Stimulated activated memory B cell treated with anti-CD40 and anti-IgM and Interleukin-4, amounts not matched to agents 10 μg/mL and 1 μg/mL and 100 μg/mL, for 72 hours (primary cell): ENCODE data around the gene ZNF563.
"Not testable (repeated sequence)": the region's sequence is repeated elsewhere in the genome, so short reads cannot be mapped to it uniquely, and the experiment has no call there.

Experiments
- ATAC-seq: fragments of 150-1000 bp; cut with Tn5 transposase; 2 replicates; pipeline ENCODE4 v1.10.0; 2021
- H3K27ac Mint-ChIP-seq: one replicate; pipeline ENCODE4 v1.8.0; 2022; ENCODE audit warnings: mild to moderate bottlenecking, mixed read lengths
- H3K27me3 Mint-ChIP-seq: one replicate; pipeline ENCODE4 v1.8.0; 2022; ENCODE audit warnings: mixed read lengths
- H3K36me3 Mint-ChIP-seq: one replicate; pipeline ENCODE4 v1.8.0; 2022; ENCODE audit warnings: mixed read lengths
- H3K4me1 Mint-ChIP-seq: one replicate; pipeline ENCODE4 v1.8.0; 2022; ENCODE audit warnings: mixed read lengths
- H3K4me3 Mint-ChIP-seq: one replicate; pipeline ENCODE4 v1.8.0; 2022; ENCODE audit warnings: mild to moderate bottlenecking, moderate library complexity, mixed read lengths
- H3K9me3 Mint-ChIP-seq: one replicate; pipeline ENCODE4 v1.8.0; 2022; ENCODE audit warnings: mixed read lengths

ZNF563 gene

GRCh38 chr19:12330340-12330739 lies 3.1 kb downstream of the ZNF563 start:
- Mint-ChIP-seq H3K4me1 (peaks cover 56% of the 10 kb centered on the region), H3K27me3 (no peaks in the 10 kb centered on the region), H3K4me3 (no peak overlapping the region), H3K27ac (peak overlapping the region; percentile 97), H3K36me3 (peaks cover 15% of the 10 kb centered on the region), H3K9me3 (no peaks in the 10 kb centered on the region)
- no peak for ATAC-seq

- no peak overlapping the region for H3K4me3 Mint-ChIP-seq
- H3K9me3 Mint-ChIP-seq, result peaks cover 3% of the 10 kb centered on the region
- H3K27ac Mint-ChIP-seq, result no peak overlapping the region
- peaks cover 44% of the 10 kb centered on the region for H3K36me3 Mint-ChIP-seq
- H3K27me3 Mint-ChIP-seq, result no peaks in the 10 kb centered on the region
- peaks cover 29% of the 10 kb centered on the region for H3K4me1 Mint-ChIP-seq
- no peak for ATAC-seq
Measured at GRCh38 chr19:12325690-12326089, 7.7 kb downstream of the ZNF563 start.

- no peak for ATAC-seq
- Mint-ChIP-seq H3K4me3 (no peak overlapping the region), H3K36me3 (peaks cover 79% of the 10 kb centered on the region), H3K9me3 (peaks cover 22% of the 10 kb centered on the region), H3K4me1 (no peaks in the 10 kb centered on the region), H3K27me3 (no peaks in the 10 kb centered on the region), H3K27ac (no peak overlapping the region)
Measured at GRCh38 chr19:12318782-12319413, 14.5 kb downstream of the ZNF563 start.

- H3K27ac Mint-ChIP-seq, result no peak overlapping the region
- peaks cover 17% of the 10 kb centered on the region for H3K9me3 Mint-ChIP-seq
- ATAC-seq, result no peak
- no peak overlapping the region for H3K4me3 Mint-ChIP-seq
- no peaks in the 10 kb centered on the region for H3K4me1 Mint-ChIP-seq
- no peaks in the 10 kb centered on the region for H3K27me3 Mint-ChIP-seq
- H3K36me3 Mint-ChIP-seq, result peaks cover 41% of the 10 kb centered on the region
Measured at GRCh38 chr19:12314553-12314952, 18.9 kb downstream of the ZNF563 start.

- H3K4me1 Mint-ChIP-seq, H3K4me3 Mint-ChIP-seq, H3K27ac Mint-ChIP-seq, H3K9me3 Mint-ChIP-seq, ATAC-seq, H3K27me3 Mint-ChIP-seq, H3K36me3 Mint-ChIP-seq: not testable (repeated sequence)
Measured at GRCh38 chr19:12308891-12309290, 24.5 kb downstream of the ZNF563 start.

GRCh38 chr19:12295191-12295590 lies 38.2 kb downstream of the ZNF563 start:
- H3K36me3 Mint-ChIP-seq, result peaks cover 10% of the 10 kb centered on the region
- no peaks in the 10 kb centered on the region for H3K27me3 Mint-ChIP-seq
- peaks cover 11% of the 10 kb centered on the region for H3K4me1 Mint-ChIP-seq
- H3K9me3 Mint-ChIP-seq, result peaks cover 3% of the 10 kb centered on the region
- H3K4me3 Mint-ChIP-seq, result peak overlapping the region; percentile 84
- peak overlapping the region; percentile 95 for H3K27ac Mint-ChIP-seq
- peak; percentile 43 for ATAC-seq

GRCh38 chr19:12294249-12295158 lies 38.9 kb downstream of the ZNF563 start, which contains the start of gene ZNF44:
ZNF44 (minus strand) TSS chr19:12294883; CDS start chr19:12294694, 189 bp downstream.
- peaks cover 3% of the 10 kb centered on the region for H3K9me3 Mint-ChIP-seq
- H3K27ac Mint-ChIP-seq, result peak within 1 kb of the TSS; percentile 95
- peak within 1 kb of the TSS; percentile 84 for H3K4me3 Mint-ChIP-seq
- H3K27me3 Mint-ChIP-seq, result no peaks in the 10 kb centered on the region
- peak; percentile 99 for ATAC-seq
- peaks cover 14% of the 10 kb centered on the region for H3K36me3 Mint-ChIP-seq
- H3K4me1 Mint-ChIP-seq, result peaks cover 17% of the 10 kb centered on the region

- Mint-ChIP-seq H3K4me1 (peaks cover 24% of the 10 kb centered on the region), H3K36me3 (peaks cover 21% of the 10 kb centered on the region), H3K4me3 (peak overlapping the region; percentile 84), H3K27me3 (no peaks in the 10 kb centered on the region), H3K27ac (peak overlapping the region; percentile 95), H3K9me3 (peaks cover 3% of the 10 kb centered on the region)
- ATAC-seq, result peak; percentile 64
Measured at GRCh38 chr19:12293777-12294248, 39.6 kb downstream of the ZNF563 start.

- ATAC-seq, result no peak
- peaks cover 38% of the 10 kb centered on the region for H3K36me3 Mint-ChIP-seq
- no peaks in the 10 kb centered on the region for H3K27me3 Mint-ChIP-seq
- H3K27ac Mint-ChIP-seq, result no peak overlapping the region
- no peaks in the 10 kb centered on the region for H3K9me3 Mint-ChIP-seq
- peaks cover 29% of the 10 kb centered on the region for H3K4me1 Mint-ChIP-seq
- no peak overlapping the region for H3K4me3 Mint-ChIP-seq
Measured at GRCh38 chr19:12289790-12290065, 43.7 kb downstream of the ZNF563 start.

GRCh38 chr19:12287958-12288500 lies 45.4 kb downstream of the ZNF563 start:
- Mint-ChIP-seq H3K27me3 (no peaks in the 10 kb centered on the region), H3K27ac (no peak overlapping the region), H3K9me3 (no peaks in the 10 kb centered on the region), H3K4me1 (peaks cover 19% of the 10 kb centered on the region), H3K36me3 (peaks cover 49% of the 10 kb centered on the region), H3K4me3 (no peak overlapping the region)
- ATAC-seq, result no peak

- Mint-ChIP-seq H3K36me3 (peaks cover 65% of the 10 kb centered on the region), H3K4me3 (no peak overlapping the region), H3K27ac (no peak overlapping the region), H3K27me3 (no peaks in the 10 kb centered on the region), H3K9me3 (peaks cover 4% of the 10 kb centered on the region), H3K4me1 (peaks cover 25% of the 10 kb centered on the region)
- ATAC-seq, result no peak
Measured at GRCh38 chr19:12284631-12285030, 48.8 kb downstream of the ZNF563 start.

- Mint-ChIP-seq H3K27ac (no peak overlapping the region), H3K9me3 (peaks cover 9% of the 10 kb centered on the region), H3K4me1 (peaks cover 24% of the 10 kb centered on the region), H3K4me3 (no peak overlapping the region), H3K36me3 (peaks cover 65% of the 10 kb centered on the region), H3K27me3 (no peaks in the 10 kb centered on the region)
- ATAC-seq, result no peak
Measured at GRCh38 chr19:12284226-12284625, 49.2 kb downstream of the ZNF563 start.

- Mint-ChIP-seq H3K9me3 (peaks cover 23% of the 10 kb centered on the region), H3K4me1 (peaks cover 23% of the 10 kb centered on the region), H3K4me3 (no peak overlapping the region), H3K27ac (no peak overlapping the region), H3K36me3 (peaks cover 81% of the 10 kb centered on the region), H3K27me3 (no peaks in the 10 kb centered on the region)
- no peak for ATAC-seq
Measured at GRCh38 chr19:12278713-12279112, 54.7 kb downstream of the ZNF563 start.

GRCh38 chr19:12272980-12273901 lies 60.2 kb downstream of the ZNF563 start:
- Mint-ChIP-seq H3K4me1 (peaks cover 8% of the 10 kb centered on the region), H3K9me3 (peaks cover 37% of the 10 kb centered on the region), H3K4me3 (no peak overlapping the region), H3K27me3 (no peaks in the 10 kb centered on the region), H3K36me3 (peaks cover 79% of the 10 kb centered on the region), H3K27ac (no peak overlapping the region)
- no peak for ATAC-seq

GRCh38 chr19:12272386-12272785 lies 61.0 kb downstream of the ZNF563 start:
- H3K36me3 Mint-ChIP-seq, result peaks cover 75% of the 10 kb centered on the region
- no peak overlapping the region for H3K27ac Mint-ChIP-seq
- H3K4me3 Mint-ChIP-seq, result no peak overlapping the region
- H3K9me3 Mint-ChIP-seq, result peaks cover 37% of the 10 kb centered on the region
- H3K27me3 Mint-ChIP-seq, result no peaks in the 10 kb centered on the region
- no peak for ATAC-seq
- peaks cover 8% of the 10 kb centered on the region for H3K4me1 Mint-ChIP-seq
